ENCODE measurements around the gene CRABP1.

The CRABP1 gene

DNA sequence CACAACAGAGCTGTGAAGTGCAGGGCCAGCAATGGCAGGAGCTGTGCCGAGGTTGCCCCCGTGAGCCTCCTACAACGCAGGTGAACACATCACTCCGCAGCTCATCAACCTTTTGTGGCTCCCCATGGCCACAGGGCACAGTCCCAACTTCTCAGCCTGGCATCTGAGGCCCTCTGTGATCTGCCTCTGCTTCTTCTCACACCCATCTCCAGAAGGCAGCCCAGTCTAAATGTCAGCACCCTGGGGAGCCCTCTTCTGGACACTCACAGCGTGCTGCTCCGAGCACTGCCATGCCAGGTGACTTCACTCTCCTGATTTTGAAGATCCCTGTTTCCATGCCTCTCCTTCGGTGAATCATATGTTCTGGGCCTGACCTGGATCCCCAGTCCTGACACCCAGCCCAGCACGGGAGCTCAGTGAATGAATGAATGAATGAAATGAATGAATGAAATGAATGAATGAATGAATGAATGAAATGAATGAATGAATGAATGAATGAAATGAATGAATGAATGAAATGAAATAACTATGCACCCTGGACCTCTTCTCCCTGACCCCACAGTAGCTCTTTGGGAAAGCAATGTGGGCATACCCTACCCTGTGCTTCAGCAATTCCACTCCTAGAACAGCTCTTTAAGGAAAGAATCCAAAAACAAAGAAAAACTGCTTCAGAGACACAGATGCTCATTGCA, 22.9 kb upstream of the CRABP1 start:
- no peak for DNase-seq (ENCODE audit: low read depth, low spot score)

DNA sequence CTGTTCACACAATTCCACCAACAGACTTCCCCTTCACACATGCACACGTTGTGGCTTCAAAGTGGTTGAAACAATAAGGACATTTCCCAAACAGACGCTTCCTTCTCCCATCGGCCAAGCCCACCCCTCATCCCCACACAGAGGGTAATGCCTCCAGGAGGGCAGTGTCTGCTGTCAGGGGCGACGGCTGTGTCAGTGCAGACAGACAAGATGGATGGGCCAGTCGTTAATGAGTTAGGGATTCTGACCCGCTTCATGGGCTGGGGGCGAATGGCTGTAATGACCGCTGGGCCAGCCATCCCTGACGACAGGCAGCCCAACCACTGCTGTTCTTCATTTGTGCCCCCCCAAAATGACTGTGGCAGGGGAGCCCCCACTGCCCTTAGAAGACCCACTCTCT, 20.6 kb upstream of the CRABP1 start:
- DNase-seq (ENCODE audit: low read depth, low spot score) = no peak

GRCh38 chr15:78320183-78320582, 20.0 kb upstream of the CRABP1 start:
- no peak for DNase-seq (ENCODE audit: low read depth, low spot score)

- DNase-seq (ENCODE audit: low read depth, low spot score) = no peak
Observed at GRCh38 chr15:78321041-78321570, 19.0 kb upstream of the CRABP1 start.

- DNase-seq (ENCODE audit: low read depth, low spot score) = no peak
Observed at GRCh38 chr15:78321786-78322185, 18.4 kb upstream of the CRABP1 start.

- DNase-seq (ENCODE audit: low read depth, low spot score) = peak; percentile 83
Observed at GRCh38 chr15:78322243-78322642, 17.9 kb upstream of the CRABP1 start.

GRCh38 chr15:78322724-78323521, 17.2 kb upstream of the CRABP1 start:
- no peak for DNase-seq (ENCODE audit: low read depth, low spot score)

- DNase-seq (ENCODE audit: low read depth, low spot score) = no peak
Observed at GRCh38 chr15:78323693-78324092, 16.5 kb upstream of the CRABP1 start.

GRCh38 chr15:78324144-78324543, 16.0 kb upstream of the CRABP1 start:
- DNase-seq (ENCODE audit: low read depth, low spot score) = no peak

DNA sequence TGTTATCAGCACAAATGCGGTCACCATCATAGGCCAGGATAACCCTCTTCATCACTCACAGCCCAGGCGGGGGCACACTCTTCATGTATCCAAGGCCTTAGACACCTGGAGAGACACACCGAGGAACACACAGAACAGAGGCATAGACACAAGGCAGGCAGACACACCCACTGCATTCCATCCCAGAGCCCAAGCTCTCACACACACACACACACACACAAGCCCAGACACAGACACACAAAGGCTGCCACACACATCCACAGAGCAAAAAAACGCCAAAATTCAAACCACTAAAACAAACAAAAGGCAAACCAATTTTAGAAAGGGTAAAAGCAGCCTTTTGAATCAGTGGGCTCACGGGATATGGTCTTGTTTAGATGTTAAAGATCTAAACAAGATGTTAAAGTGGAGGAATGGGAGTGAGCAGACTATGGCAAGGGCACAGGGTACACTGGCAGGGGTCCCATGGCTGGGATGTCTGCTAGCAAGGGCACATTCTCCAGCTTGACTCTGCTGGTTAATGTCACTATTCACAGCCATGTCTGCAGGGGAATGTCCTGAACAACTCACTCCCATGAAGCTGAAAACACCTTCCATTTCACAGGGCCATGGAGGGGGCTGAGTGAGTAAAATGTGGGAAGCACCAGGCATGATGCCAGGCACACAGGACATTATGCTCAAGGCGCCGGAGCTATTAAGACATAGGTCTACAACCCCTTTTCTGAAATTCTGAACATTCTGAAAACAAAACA, 14.9 kb upstream of the CRABP1 start:
- no peak for DNase-seq (ENCODE audit: low read depth, low spot score)

DNA sequence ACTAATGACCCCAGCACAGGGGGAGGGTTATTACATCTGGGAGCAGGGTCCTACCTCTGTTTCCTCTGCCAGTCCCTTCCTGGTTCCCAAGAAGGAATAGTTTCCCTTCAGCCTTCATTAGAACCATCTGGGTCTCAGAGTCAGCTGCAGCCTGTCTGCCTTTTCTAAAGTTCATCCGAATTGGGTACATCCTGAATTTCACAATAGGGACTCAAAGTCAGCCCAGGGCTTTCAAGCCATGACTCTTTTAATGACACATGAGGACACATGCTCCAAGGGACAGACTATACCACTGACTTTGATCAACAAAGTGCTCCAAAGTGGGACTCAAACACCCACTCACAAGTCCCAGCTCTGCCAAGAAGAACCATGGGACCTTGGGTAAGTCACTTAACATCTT, 12.7 kb upstream of the CRABP1 start:
- no peak for DNase-seq (ENCODE audit: low read depth, low spot score)

DNA sequence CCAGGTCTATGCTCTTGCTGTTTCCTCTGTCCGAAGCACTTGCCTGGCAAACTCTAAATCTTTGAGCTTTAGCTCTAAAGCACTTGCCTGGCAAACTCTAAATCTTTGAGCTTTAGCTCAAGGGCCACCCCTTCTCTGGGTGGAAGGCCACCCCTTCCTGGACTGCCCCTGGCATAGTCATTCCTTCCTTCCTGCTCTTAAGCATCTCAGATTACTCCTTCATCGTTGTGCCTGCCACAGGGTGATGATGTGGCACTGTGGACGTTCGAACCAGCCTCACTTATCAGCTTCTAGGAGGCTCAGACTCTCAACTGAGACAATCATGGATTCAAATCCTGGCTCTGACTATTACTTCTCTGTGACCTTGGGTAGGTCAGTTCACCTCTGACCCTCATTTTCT, 10.5 kb upstream of the CRABP1 start:
- DNase-seq (ENCODE audit: low read depth, low spot score) = no peak

- no peak for DNase-seq (ENCODE audit: low read depth, low spot score)
Observed at GRCh38 chr15:78334845-78335244, 5.3 kb upstream of the CRABP1 start.

- DNase-seq (ENCODE audit: low read depth, low spot score) = no peak
Observed at GRCh38 chr15:78335985-78336384, 4.2 kb upstream of the CRABP1 start.

- no peak for DNase-seq (ENCODE audit: low read depth, low spot score)
Observed at GRCh38 chr15:78338781-78339180, 1.4 kb upstream of the CRABP1 start.

GRCh38 chr15:78339559-78339958, 594 bp upstream of the CRABP1 start:
- no peak for DNase-seq (ENCODE audit: low read depth, low spot score)

- no peak for DNase-seq (ENCODE audit: low read depth, low spot score)
Observed at GRCh38 chr15:78341057-78341987, 1.2 kb downstream of the CRABP1 start.

- no peak for DNase-seq (ENCODE audit: low read depth, low spot score)
Observed at GRCh38 chr15:78342021-78342420, 1.9 kb downstream of the CRABP1 start.

DNA sequence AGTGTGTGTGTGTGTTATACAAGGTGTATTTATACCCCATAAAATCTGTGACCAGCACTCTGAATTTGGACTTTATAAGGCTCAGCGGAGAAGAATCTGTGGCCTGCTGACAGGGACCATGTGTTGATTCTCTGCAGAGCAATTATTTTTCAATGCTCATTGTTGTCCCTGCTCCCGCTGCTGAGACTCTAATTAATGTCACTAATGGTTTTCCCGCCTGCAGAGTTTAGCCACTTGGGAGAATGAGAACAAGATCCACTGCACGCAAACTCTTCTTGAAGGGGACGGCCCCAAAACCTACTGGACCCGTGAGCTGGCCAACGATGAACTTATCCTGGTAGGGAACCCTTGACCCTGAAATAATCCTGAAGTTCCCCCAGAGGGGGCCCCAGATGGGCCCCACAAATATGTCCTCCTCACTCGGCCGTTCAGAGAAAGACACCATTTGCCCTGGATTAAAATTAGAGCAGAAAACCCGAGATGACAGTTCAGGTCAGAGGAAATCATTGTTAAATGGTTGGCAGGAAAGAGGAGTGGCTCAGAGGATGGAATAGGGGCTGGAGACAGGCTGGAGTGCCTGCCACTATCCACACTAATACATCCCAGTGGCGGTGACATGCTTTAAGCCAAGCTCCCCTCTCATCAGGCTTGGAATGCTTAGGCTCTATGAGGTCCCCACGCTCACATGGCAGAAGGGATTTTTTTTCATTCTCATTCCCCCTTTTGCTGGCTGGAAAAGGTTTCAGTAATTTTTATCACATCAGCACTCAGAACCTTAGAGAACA, 3.3 kb downstream of the CRABP1 start:
- DNase-seq (ENCODE audit: low read depth, low spot score) = no peak

- DNase-seq (ENCODE audit: low read depth, low spot score) = no peak
Observed at GRCh38 chr15:78345396-78346125, 5.4 kb downstream of the CRABP1 start.
